MV-4-11 (cell line): ENCODE data around the gene TTN.
"Not testable (repeated sequence)": the region's sequence is repeated elsewhere in the genome, so short reads cannot be mapped to it uniquely, and the experiment has no call there.

Source experiments
- DNase-seq: peaks from one replicate; lab custom pipeline; 2025; lab: John Stamatoyannopoulos, UW

The TTN gene

GRCh38 chr2:178658480-178658879 is 148.7 kb downstream of the TTN start:
- DNase-seq = not testable (repeated sequence)

GRCh38 chr2:178650554-178650953 is 156.7 kb downstream of the TTN start:
- DNase-seq = no peak

- no peak for DNase-seq
These were observed 162.3 kb downstream of the TTN start for GRCh38 chr2:178644919-178645318.

- no peak for DNase-seq
These were observed 165.7 kb downstream of the TTN start for GRCh38 chr2:178641498-178641897.

DNA sequence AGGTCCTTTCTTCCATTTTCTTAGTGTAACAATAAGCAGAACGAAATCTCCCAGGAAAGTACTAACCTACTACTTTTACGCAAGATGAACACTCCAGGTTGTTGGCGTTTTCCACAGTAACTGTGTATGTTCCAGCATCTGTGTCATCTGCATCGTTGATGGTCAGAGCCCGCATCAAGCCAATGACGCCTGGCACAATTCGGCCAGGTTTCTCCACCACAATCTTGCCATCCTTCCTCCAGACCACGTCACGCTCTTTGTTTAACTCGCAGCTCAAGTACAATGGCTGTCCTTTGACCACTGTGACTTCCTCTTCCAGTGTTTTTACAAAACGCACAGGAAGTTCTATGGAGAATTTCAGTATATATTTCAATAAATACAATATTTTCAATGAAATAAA is 171.3 kb downstream of the TTN start:
- no peak for DNase-seq

GRCh38 chr2:178632729-178633128 is 174.5 kb downstream of the TTN start:
- no peak for DNase-seq

- DNase-seq = no peak
These were observed 176.6 kb downstream of the TTN start for GRCh38 chr2:178630581-178630980.

DNA sequence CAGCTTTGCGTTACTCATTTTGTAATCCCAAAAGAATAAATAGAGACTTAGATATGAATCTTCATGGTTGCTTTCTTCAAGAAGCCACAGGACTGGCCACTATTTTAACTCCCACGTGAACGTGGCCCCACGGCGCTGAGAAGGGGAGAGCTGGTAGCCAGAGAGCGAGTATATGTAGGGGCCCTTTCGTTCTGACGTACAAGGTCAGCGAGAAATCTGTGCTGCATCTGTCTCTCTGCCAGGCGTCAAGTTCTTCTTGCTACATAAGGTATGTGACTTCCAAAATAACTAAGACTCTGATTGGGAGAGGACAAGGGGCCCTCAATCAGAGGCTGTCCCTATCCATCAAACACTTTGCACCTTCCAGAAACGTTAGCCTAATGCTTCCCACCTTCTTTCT is 177.8 kb downstream of the TTN start:
- no peak for DNase-seq

DNA sequence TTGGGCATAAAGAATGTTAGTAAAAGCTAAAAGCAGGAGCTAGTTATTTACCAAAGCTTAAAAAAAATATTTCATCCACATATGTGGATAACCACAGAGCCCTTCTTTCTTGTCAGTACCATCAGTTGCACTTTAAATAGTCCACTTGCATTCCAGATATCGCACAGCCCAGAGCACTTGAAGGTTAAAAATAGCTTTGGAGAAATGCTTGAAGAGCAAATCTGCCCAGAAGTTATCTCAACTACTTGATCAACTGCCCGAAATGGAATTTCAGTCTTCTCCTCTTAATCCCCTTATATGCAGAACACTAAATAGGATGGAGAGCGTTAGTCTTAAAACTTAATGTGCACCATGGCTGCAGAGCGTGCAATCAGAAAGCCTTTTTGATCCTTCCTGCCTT is 178.6 kb downstream of the TTN start:
- DNase-seq = no peak

DNA sequence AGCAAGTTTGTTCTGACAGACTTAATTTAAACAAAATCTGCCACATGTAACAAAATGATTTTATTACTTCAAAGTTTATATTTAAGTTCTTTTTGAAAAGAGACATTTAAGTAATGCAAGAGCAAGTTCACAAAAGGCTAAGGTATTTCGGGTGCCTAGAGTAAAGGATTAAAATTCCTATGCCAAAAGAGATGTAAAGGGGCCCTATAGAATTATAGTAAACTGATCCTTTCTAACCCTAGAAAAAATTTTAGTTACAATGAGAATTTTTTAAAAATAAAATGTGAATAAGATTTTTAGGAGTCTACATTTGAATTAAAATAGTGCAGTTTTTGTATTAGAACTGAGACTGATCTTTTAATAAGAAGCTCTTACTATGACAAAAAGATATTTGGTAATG is 179.8 kb downstream of the TTN start:
- no peak for DNase-seq

- DNase-seq = no peak
These were observed 191.3 kb downstream of the TTN start for GRCh38 chr2:178615969-178616368.

GRCh38 chr2:178602901-178603300 is 204.3 kb downstream of the TTN start:
- DNase-seq = no peak

DNA sequence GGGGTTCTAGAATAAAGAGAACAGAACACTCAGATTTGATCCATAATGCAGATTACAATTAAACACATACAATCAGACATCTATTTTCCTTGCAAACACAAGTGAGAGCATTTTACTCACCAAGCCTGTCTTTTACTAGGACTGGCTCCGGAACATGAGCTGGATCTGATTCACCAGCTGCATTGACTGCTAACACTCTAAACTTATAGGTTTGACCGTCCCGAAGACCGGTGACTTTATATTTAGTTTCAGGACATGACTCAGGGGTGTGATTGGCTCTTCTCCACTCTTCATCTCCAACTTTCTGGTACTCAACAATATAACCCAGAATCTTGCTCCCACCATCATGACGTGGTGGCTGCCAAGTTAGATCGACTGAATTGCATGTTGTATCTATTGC is 214.6 kb downstream of the TTN start:
- DNase-seq = no peak

DNA sequence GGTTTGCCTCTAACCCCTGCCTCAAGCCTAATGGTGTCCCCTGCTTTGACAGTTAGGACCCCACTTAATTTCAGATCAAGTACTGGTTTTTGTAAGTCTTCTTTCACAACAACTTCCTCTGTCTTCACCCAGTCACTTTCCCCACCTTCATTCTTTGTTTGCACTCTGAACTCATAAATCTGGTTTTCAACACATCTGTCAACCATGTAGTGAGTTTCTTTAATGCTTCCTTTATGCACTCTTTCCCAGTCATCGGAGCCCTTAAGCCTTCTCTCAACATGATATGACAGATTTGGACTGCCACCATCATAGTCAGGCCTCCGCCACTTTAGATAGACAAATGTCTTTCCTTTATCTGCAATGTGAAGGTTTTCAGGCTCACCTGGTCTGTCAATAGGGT is 217.9 kb downstream of the TTN start:
- DNase-seq = peak; percentile 92

DNA sequence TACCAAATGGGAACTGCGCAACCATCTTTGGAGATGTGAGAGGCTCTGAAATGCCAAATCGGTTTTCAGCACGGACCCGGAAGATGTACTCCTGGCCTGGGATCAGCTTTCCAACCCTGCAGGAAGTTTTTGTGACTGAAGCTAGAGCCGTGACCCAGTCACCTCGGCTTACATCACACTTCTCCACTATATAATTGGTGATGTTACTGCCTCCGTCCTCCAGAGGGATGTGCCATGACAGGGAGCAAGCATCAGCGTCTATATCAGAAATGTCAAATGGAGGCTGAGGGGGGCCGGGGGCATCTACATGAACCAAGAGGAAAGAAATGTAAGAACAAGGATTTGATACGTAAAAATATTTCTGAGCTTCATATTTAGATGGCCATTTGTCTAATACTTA is 222.6 kb downstream of the TTN start:
- no peak for DNase-seq

- DNase-seq = peak; percentile 92
These were observed 228.2 kb downstream of the TTN start for GRCh38 chr2:178579006-178579405.

GRCh38 chr2:178574789-178575188 is 232.4 kb downstream of the TTN start:
- DNase-seq = no peak

GRCh38 chr2:178568227-178568626 is 239.0 kb downstream of the TTN start:
- no peak for DNase-seq

GRCh38 chr2:178553047-178553446 is 254.2 kb downstream of the TTN start:
- no peak for DNase-seq

DNA sequence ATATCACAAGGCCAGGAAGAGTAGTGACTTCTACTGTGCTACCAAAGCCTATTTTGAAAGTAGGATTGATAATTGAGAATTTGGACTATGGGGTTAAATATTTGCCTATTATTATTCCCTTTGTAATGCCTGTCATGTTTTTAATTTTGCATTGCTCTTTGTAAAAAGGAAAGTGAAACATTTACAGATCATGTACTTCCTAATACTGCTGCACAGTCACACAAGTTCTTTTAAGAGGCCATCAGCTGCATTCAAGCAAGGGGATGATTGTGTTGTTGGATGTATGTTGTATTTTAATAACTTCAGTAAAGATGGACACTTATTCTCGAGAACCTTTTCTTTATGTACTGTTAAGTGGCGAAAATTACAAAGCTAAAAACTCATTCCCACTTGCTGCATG is 256.9 kb downstream of the TTN start:
- DNase-seq = peak; percentile 6

DNA sequence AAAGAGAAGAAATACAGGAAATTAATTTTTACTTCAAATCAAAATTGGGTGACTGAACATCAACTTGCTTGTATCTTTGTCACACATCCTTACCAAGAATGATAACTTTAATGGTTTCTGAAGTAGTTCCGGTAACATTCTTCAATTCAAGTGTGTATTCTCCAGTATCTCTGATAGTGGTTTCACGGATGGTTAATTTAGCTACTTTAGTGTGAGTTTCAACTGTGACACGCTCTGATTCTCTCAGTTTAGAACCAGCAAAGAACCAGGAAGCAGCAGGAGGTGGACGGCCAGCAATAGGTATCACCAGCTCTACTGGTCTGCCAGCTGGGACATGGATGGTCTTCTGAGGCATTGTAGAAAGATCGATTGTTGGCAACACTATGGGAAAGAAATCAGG is 264.7 kb downstream of the TTN start:
- DNase-seq = no peak

DNA sequence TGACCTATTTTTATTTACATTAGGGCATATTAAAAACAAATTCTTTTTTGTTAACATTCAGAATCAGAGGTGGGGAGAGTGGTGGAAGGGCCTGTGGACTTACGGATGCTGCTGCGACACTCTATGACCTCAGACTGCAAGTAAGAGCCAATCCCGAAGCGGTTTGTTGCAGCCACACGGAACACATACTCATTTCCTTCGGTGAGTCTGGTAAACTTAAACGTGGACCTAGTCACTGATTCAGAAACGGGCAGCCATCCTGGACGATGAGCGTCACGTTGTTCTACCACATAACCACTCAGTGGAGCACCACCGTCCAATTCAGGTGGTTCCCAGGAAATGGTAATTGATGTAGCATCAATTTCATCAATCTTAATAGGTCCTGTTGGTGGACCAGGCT is 265.1 kb downstream of the TTN start:
- DNase-seq = no peak

- DNase-seq = no peak
These were observed 271.2 kb downstream of the TTN start for GRCh38 chr2:178536037-178536436.

GRCh38 chr2:178531168-178531567 is 276.1 kb downstream of the TTN start:
- DNase-seq = peak; percentile 55

GRCh38 chr2:178530625-178531142 is 276.5 kb downstream of the TTN start:
- DNase-seq = peak; percentile 96
